Loucy (cell line): ENCODE measurements around the gene AQP1.

ENCODE experiments used
- H2AFZ ChIP-seq: fragments of 200-600 bp; sonication (generic); 2 replicates; pipeline ENCODE4 v1.6.0; 2016; ENCODE audit warnings: antibody characterized with exemption, mild to moderate bottlenecking, low read length, moderate library complexity
- H3F3A ChIP-seq: fragments of 200-600 bp; 2 replicates; pipeline ENCODE4 v1.6.0; 2016; ENCODE audit warnings: antibody characterized with exemption, low read depth, mild to moderate bottlenecking
- H3K27me3 ChIP-seq: fragments of 200-600 bp; sonication (generic); 2 replicates; pipeline ENCODE4 v1.6.1; 2014; ENCODE audit warnings: low read length, mild to moderate bottlenecking; ENCODE audit not compliant: insufficient read depth, poor library complexity, severe bottlenecking
- H3K36me3 ChIP-seq: fragments of 200-600 bp; sonication (generic); 2 replicates; pipeline ENCODE4 v1.6.1; 2016; ENCODE audit warnings: low read length; ENCODE audit not compliant: insufficient read depth
- H3K4me1 ChIP-seq: fragments of 200-600 bp; sonication (generic); 2 replicates; pipeline ENCODE4 v1.5.1; 2014; ENCODE audit warnings: low read length, mild to moderate bottlenecking; ENCODE audit not compliant: insufficient read depth, poor library complexity, severe bottlenecking
- H3K4me2 ChIP-seq: fragments of 200-600 bp; sonication (generic); 2 replicates; pipeline ENCODE4 v1.6.0; 2014; ENCODE audit warnings: antibody characterized with exemption, low read length, low read depth, mild to moderate bottlenecking; ENCODE audit not compliant: poor library complexity, severe bottlenecking
- H3K4me3 ChIP-seq: fragments of 200-600 bp; sonication (generic); 2 replicates; pipeline ENCODE4 v1.5.1; 2014; ENCODE audit warnings: low read length, mild to moderate bottlenecking, mixed read lengths; ENCODE audit not compliant: poor library complexity, severe bottlenecking
- H3K79me2 ChIP-seq: fragments of 200-600 bp; sonication (generic); 2 replicates; pipeline ENCODE4 v1.6.1; 2014; ENCODE audit warnings: low read length; ENCODE audit not compliant: insufficient read depth
- H3K9ac ChIP-seq: fragments of 200-600 bp; sonication (generic); 2 replicates; pipeline ENCODE4 v1.6.0; 2014; ENCODE audit warnings: mild to moderate bottlenecking, low read depth, low read length, moderate library complexity; ENCODE audit not compliant: poor library complexity, severe bottlenecking
- H3K9me2 ChIP-seq: fragments of 200-600 bp; sonication (generic); replicated peaks from 2 replicates; pipeline ENCODE4 v1.6.1; 2016; ENCODE audit warnings: low read depth, low read length, mixed read lengths
- H3K9me3 ChIP-seq: fragments of 200-600 bp; sonication (generic); 2 replicates; pipeline ENCODE4 v1.6.1; 2014; ENCODE audit warnings: mild to moderate bottlenecking, antibody characterized with exemption, low read length, low read depth; ENCODE audit not compliant: insufficient read depth
- H4K20me1 ChIP-seq: fragments of 200-600 bp; sonication (generic); 2 replicates; pipeline ENCODE4 v1.6.0; 2014; ENCODE audit warnings: antibody characterized with exemption, low read length, mild to moderate bottlenecking; ENCODE audit not compliant: insufficient read depth, poor library complexity, severe bottlenecking
- EZH2phosphoT487 ChIP-seq: fragments of 200-600 bp; IDR thresholded peaks from 2 replicates; pipeline ENCODE4 v1.6.1; 2018; ENCODE audit warnings: antibody characterized with exemption, mild to moderate bottlenecking, moderate library complexity, borderline replicate concordance
- TF ChIP-seq, protein P1 (sequence below): fragments of 200-600 bp; sonication (generic); conservative IDR thresholded peaks from 2 replicates; pipeline ENCODE4 v1.5.1; 2014; ENCODE audit warnings: mild to moderate bottlenecking, antibody characterized with exemption, low read length

The AQP1 gene

GRCh38 chr7:30931929-30932540 is 20.4 kb downstream of the AQP1 start:
- TF ChIP-seq, protein P1, sequence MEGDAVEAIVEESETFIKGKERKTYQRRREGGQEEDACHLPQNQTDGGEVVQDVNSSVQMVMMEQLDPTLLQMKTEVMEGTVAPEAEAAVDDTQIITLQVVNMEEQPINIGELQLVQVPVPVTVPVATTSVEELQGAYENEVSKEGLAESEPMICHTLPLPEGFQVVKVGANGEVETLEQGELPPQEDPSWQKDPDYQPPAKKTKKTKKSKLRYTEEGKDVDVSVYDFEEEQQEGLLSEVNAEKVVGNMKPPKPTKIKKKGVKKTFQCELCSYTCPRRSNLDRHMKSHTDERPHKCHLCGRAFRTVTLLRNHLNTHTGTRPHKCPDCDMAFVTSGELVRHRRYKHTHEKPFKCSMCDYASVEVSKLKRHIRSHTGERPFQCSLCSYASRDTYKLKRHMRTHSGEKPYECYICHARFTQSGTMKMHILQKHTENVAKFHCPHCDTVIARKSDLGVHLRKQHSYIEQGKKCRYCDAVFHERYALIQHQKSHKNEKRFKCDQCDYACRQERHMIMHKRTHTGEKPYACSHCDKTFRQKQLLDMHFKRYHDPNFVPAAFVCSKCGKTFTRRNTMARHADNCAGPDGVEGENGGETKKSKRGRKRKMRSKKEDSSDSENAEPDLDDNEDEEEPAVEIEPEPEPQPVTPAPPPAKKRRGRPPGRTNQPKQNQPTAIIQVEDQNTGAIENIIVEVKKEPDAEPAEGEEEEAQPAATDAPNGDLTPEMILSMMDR, result no peak
- Histone ChIP-seq H3K4me3 (no peak overlapping the region), H3K36me3 (no peaks in the 10 kb centered on the region), H3K4me2 (no peak overlapping the region), H3K9ac (no peak overlapping the region), H3F3A (no peaks in the 10 kb centered on the region), H3K9me3 (no peaks in the 10 kb centered on the region), H4K20me1 (no peaks in the 10 kb centered on the region), H3K27me3 (no peaks in the 10 kb centered on the region), H2AFZ (no peak overlapping the region), H3K79me2 (no peaks in the 10 kb centered on the region), H3K4me1 (no peaks in the 10 kb centered on the region), H3K9me2 (no peaks in the 10 kb centered on the region)

DNA sequence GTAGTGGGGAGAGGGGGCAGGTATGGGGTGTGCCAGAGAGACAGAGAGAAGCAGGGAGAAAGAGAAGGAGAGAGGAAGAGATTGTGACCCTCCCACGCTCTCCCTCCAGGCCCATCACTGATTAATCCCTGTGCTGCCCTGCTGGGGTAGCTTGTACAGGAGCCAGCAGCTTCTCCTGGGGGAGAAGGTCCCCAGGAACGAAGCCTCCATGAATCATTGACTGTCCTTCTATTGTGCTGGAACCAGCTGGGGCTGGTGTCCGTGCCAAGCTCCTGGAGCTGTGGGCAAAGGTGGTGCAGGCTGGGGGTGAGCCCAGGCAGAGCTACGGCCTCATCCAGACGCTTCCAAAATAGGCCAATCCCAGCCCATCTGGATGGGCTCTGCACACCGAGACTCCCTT is 20.9 kb downstream of the AQP1 start:
- Histone ChIP-seq H3K4me2 (no peak overlapping the region), H3F3A (no peaks in the 10 kb centered on the region), H3K9me3 (no peaks in the 10 kb centered on the region), H3K4me1 (no peaks in the 10 kb centered on the region), H3K79me2 (no peaks in the 10 kb centered on the region), H3K4me3 (no peak overlapping the region), H3K36me3 (no peaks in the 10 kb centered on the region), H2AFZ (no peak overlapping the region), H4K20me1 (no peaks in the 10 kb centered on the region), H3K9me2 (no peaks in the 10 kb centered on the region), H3K9ac (no peak overlapping the region), H3K27me3 (no peaks in the 10 kb centered on the region)
- TF ChIP-seq EZH2phosphoT487, result no peak
- TF ChIP-seq, protein P1, result no peak

GRCh38 chr7:30933124-30933974 is 21.7 kb downstream of the AQP1 start:
- no peak overlapping the region for H3K4me2 ChIP-seq
- H3K9me3 ChIP-seq, result no peaks in the 10 kb centered on the region
- no peak overlapping the region for H3K9ac ChIP-seq
- H2AFZ ChIP-seq, result no peak overlapping the region
- no peaks in the 10 kb centered on the region for H3K4me1 ChIP-seq
- no peaks in the 10 kb centered on the region for H3K36me3 ChIP-seq
- H4K20me1 ChIP-seq, result no peaks in the 10 kb centered on the region
- H3K79me2 ChIP-seq, result no peaks in the 10 kb centered on the region
- H3F3A ChIP-seq, result no peaks in the 10 kb centered on the region
- no peaks in the 10 kb centered on the region for H3K27me3 ChIP-seq
- H3K4me3 ChIP-seq, result no peak overlapping the region
- TF ChIP-seq EZH2phosphoT487, result no peak
- TF ChIP-seq, protein P1, result no peak
- no peaks in the 10 kb centered on the region for H3K9me2 ChIP-seq
